ENCODE results near the gene KLF7.

Gene KLF7

DNA sequence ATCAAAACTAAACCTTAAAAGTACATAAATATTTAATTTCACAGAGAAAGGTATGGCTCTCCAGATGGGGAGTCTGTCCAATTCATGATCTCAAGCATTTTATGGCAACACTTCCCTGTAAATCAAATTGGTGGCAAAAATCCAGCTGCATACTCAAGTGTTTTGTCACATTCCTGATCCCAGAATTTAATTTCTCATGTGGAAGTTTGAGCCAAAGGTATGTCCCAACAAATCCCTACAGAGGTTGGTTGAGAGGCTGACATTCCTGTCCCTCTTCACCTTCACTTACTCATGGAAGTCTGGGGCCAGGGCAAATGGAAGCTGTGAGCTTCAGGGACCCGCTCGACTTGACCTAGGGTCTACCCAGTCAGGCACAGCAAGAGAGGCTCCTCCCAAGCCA is 17.7 kb downstream of the KLF7 start:
- no peak for DNase-seq

DNA sequence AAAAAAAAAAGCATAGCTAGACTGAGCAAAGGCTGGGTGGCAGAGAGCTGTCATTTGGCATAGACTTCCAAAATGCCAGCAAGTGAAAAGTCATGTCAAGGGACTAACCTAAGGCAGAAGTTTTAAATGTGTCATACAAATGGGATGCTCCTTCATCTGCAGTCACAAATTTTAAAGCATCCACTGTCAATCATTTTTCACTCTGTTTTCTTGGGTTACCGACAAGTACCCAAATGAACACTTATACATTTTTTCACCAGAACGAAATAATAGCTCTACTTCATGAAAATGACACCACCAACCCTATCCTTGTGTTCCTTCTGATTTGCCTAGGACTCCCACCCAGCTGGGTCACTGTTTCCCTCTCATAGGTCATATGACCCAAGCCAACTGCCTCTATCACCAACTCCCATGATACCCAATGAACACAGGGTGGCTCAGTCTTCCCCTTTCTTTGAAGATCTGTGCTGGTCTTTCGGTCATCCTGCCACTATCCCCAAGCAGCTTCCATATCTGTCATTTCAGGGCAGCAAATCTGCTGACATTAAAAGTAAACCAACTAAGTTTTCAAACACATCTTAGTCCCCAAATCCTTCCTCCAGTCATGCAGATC is 21.5 kb downstream of the KLF7 start:
- no peak for DNase-seq

DNA sequence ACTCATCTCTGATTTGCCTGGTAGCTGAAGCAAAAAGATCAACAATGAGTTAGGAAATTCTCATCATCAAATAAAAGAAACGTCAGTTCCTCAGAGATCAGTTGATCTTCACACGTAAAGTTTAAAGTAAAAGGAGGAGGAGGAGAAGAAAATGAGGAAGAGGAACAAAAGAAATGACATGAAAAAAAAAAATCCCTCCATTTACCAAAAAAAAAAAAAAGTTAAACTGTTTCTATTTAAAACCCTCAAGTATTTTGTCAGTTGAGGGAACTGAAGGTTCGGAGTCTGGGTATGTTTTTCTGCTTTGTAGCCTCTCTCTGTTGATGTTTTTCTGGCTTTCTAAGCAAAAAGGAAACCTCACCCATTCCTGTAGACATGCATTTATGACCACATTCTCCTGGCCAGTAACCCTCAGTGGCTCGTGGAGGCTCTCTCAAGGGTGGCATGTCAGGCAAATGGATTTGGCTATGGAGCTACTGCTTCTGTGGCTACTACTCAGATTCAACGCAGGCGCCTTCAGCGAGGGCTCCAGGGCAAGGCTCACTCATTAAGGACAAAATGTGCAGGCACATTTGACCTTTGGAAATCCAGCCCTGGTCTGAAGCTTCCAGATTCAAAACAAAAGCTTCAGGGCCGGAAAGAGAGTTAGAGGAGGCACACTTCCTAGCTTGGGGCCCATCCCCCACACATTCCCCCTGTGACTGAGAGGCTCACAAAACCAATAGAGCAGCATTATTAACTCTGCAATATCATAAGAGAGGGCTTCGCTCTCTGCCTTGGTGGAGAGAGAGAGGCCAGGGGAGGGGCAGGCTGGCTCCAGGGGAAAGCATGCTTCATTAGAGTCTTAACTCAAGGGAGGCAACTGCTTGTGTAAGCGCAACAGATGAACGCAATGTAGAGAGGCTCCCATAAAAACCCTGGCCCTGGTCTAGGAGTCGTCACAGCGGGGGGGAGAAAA is 22.3 kb downstream of the KLF7 start:
- DNase-seq: no peak

GRCh38 chr2:207142461-207142860 is 23.3 kb downstream of the KLF7 start:
- DNase-seq: no peak

DNA sequence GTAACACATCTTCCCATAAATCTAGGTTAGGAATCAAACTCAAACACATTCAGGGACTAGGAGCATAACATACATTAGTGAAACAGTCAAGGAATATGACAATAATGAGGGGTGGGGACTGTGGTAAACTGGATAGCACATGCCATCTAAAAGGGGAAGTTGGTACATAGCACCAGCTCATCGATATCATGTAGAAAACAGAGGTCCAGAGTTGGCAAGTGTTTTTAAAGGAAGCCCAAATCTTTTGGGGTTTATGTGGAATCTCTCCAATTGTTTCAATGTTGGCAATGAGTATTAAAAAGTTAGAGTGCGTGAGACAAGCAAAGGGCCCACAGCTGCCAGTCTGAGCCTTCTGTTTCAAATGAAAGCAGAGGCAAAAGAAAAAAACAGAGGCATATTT is 24.4 kb downstream of the KLF7 start:
- no peak for DNase-seq

GRCh38 chr2:207140265-207140664 is 25.5 kb downstream of the KLF7 start:
- no peak for DNase-seq

GRCh38 chr2:207139552-207139951 is 26.2 kb downstream of the KLF7 start:
- no peak for DNase-seq

DNA sequence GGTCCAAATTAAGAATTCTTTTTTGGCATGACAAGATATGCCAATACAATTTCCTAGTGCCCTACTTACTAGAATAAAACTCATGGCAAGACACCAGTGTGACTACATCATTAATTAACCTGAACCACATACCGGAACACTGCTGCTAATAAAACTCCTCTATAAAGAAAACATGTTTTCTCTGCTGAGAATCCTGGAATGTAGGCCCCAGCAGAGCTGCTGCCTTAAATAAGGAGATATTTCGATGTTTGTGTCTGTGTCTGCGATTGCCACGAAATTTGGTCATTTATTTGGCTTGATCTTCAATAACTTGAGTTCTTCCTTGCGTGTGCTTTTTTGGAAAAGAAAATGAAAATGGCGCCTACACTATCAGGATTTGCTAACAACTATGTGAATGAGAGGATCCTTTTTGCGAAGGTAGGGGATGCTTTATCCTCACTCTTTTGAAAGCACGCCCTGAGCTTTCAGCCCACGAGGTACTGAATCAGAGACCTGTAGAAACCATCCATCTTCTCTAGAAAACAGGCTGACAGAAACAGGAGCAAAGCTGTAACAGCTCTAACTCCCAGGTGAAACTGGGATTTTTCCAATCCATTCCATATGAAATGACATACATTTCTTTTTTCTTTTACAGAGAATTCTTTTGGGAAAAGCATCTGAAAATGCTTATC is 27.0 kb downstream of the KLF7 start:
- no peak for DNase-seq

DNA sequence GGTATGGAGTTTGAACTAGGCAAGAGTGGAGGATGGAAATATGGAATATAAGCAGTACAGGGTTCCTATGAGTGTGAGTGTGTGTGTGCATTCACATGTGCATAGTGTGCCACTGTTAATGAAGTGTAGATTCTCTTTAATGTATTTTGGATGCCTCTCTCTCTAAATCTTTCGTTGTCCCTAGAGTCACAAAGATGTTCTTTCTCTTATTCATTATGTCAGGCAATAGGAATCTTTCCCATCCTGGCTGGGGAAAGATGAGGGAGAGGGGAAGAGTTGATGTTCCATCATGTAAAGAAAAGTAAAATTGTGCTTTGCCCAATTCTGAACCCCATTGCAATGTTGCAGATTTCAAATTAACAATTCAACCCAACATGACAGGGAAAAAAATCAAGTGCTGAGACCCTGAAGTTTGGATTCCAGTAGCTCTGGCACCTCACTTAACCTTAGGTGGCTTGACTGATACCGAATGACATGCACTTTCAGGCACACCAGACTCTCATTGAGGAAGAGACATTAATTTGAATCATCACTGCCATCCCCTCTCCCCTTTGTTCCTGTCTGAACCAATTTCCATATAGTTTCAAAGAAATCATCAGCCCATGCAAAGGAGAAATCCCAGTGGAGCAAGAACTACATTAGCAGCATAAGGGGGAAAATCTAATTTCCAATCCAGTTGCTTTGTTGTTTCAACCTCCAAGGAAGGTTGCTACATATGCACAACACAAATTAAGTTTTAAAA is 28.0 kb downstream of the KLF7 start:
- no peak for DNase-seq

GRCh38 chr2:207136874-207137273 is 28.9 kb downstream of the KLF7 start:
- DNase-seq: no peak

GRCh38 chr2:207135801-207136457 is 29.8 kb downstream of the KLF7 start:
- no peak for DNase-seq

DNA sequence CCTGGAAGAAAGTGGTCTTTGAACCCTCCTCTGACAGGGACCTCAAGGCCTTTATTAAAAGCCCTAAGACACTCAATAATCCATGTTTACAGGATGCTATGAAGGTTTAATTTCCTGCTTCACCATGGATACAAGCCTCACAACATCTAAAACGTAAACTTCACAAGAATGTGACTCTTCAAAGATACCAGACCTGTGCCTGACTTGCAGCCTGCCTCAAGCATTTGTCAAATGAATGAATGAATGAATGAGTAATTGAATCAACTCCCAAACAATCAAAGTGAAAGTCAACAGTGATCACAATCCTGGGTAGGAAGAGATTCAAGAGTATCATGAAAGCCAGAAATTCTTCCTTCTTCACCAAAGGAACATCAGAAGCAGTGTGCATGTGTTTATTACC is 30.4 kb downstream of the KLF7 start:
- no peak for DNase-seq

DNA sequence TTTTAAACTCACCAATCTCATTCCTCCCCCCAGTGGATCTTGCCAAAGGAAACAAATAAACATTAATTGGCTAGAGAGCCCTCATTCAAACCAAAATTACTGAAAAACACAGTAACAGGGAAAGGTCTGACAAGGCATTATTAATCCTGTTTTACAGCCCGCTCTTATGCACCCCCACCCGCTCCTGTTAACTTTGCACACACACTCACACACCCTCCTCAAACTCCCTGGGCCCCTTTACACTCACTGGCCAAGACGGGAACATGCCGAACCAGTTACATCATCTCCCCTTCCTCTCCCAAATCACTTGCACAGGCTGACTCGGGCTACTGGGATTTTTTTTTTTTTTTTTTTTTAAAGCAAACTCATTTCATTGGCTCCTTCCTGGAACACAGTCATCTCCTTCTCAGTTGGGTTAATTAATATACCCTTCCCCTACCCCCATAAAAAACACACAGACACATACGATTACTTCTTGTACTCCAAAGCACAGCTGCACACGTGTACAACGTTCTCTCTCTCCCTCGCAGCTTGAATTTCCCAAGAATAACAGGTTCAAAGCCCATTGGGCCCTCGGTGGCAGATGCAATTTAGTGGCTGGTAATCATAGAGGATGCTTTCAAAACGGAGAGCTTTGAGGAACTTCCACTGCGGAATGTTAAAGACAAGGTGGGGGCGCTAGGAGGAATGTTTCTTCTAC is 31.8 kb downstream of the KLF7 start:
- no peak for DNase-seq

GRCh38 chr2:207133458-207133819 is 32.3 kb downstream of the KLF7 start:
- DNase-seq: no peak

DNA sequence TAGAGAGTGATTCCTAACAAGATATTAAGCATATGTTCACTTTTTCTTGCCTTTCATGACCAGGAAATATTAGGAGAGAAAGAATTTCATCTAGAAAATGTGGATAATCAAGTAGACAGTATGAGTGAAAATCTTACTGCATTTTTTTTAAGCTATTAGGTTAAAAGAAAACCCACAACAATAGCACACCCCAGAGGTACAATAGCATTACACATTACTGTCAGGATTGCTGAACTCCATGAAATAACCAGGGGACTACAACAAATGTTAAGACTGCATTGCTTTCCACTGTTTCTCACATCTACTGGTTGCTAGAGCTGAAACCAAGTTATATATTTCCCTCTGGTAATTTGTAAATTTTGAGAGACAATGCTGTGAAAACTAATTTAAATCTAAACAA is 33.7 kb downstream of the KLF7 start:
- no peak for DNase-seq

DNA sequence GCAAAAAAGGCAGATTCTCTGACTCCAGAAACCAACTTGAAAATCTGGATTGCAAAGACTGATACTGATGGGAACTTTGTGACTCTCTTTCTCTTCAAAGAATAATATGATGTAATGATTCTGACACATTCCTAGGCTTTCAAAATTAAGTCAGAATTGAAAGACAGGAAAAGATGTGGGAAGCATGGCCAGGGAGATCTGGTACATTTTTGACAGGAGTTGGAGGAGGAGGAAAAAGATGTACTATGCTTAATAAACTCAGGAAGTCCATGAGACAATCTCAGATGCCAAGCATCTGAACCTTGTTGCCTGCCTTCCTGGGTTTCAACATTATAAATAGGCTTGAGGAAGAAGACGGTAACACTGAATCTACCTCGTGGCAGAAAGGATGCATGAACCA is 34.2 kb downstream of the KLF7 start:
- no peak for DNase-seq

GRCh38 chr2:207130958-207131521 is 34.7 kb downstream of the KLF7 start:
- DNase-seq: no peak

- no peak for DNase-seq
Observed at GRCh38 chr2:207129821-207130220, 35.9 kb downstream of the KLF7 start.

GRCh38 chr2:207128867-207129266 is 36.9 kb downstream of the KLF7 start:
- no peak for DNase-seq

DNA sequence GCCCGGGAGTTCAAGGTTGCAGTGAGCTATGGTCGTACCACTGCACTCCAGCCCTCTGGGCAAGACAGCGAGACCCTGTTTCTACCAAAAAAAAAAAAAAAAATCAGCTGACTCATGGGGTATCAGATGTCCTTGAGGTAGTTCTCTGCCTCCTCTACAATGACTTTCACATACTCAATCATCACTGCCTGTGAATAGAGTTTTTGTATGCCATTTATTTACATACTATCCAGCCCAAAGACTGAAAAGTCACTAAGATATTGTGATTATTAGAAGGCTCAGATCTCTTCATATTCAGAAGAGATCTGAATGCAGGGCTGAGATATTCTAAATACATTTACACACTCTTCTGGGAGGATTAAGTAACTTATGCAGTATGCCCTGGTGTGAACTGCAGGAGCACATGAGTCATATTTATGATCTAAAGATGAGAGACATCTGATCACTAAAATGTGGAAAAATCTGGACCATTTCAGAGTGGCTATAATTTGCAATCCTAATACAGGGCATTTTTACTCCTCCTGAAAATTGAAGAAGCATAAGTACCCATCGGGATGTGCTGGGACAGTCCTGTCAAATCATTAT is 38.9 kb downstream of the KLF7 start:
- DNase-seq: no peak

- DNase-seq: no peak
Observed at GRCh38 chr2:207123776-207124391, 41.9 kb downstream of the KLF7 start.
